GM18520 (cell line): ENCODE data around the gene TMEM31.
"Not testable (repeated sequence)": the region's sequence is repeated elsewhere in the genome, so short reads cannot be mapped to it uniquely, and the experiment has no call there.

ENCODE experiments used
- ATAC-seq: cut with Tn5 transposase; IDR thresholded peaks from one replicate; pipeline ENCODE4 v1.9.1; 2021; ENCODE audit not compliant: unreplicated experiment

The TMEM31 gene

GRCh38 chrX:103722505-103722904 lies 11.8 kb downstream of the TMEM31 start:
- ATAC-seq: no peak

- ATAC-seq: no peak
Measured at GRCh38 chrX:103726477-103726876, 15.8 kb downstream of the TMEM31 start.

- no peak for ATAC-seq
Measured at GRCh38 chrX:103727115-103727514, 16.4 kb downstream of the TMEM31 start.

GRCh38 chrX:103729015-103729414 lies 18.3 kb downstream of the TMEM31 start:
- ATAC-seq: no peak

GRCh38 chrX:103730147-103730795 lies 19.6 kb downstream of the TMEM31 start:
- ATAC-seq: no peak

- no peak for ATAC-seq
Measured at GRCh38 chrX:103730796-103731493, 20.2 kb downstream of the TMEM31 start.

- no peak for ATAC-seq
Measured at GRCh38 chrX:103733017-103733416, 22.3 kb downstream of the TMEM31 start.

GRCh38 chrX:103734125-103734760 lies 23.5 kb downstream of the TMEM31 start:
- ATAC-seq: no peak

- ATAC-seq: no peak
Measured at GRCh38 chrX:103737696-103738095, 27.0 kb downstream of the TMEM31 start.

- no peak for ATAC-seq
Measured at GRCh38 chrX:103739421-103739820, 28.7 kb downstream of the TMEM31 start.

GRCh38 chrX:103741879-103742278 lies 31.2 kb downstream of the TMEM31 start:
- ATAC-seq: no peak

- no peak for ATAC-seq
Measured at GRCh38 chrX:103742339-103742738, 31.6 kb downstream of the TMEM31 start.

GRCh38 chrX:103747163-103747562 lies 36.5 kb downstream of the TMEM31 start:
- ATAC-seq: no peak

GRCh38 chrX:103754401-103754800 lies 43.7 kb downstream of the TMEM31 start:
- ATAC-seq: no peak

GRCh38 chrX:103756736-103757135 lies 46.0 kb downstream of the TMEM31 start:
- no peak for ATAC-seq

- no peak for ATAC-seq
Measured at GRCh38 chrX:103758555-103758954, 47.8 kb downstream of the TMEM31 start.

GRCh38 chrX:103763541-103763940 lies 52.8 kb downstream of the TMEM31 start:
- ATAC-seq: not testable (repeated sequence)
